Left kidney (tissue), 2 donors: ENCODE results near the gene OXCT1. TPM values are rescaled to one million over a fixed set of nuclear protein-coding genes. Genes with fewer than 3 reads are reported as not detected.
A peak's percentile ranks its signal among the peaks of the same experiment; 100 is the strongest.
"Not testable (repeated sequence)": the region's sequence is repeated elsewhere in the genome, so short reads cannot be mapped to it uniquely, and the experiment has no call there.

Experiments used
- DNase-seq: peaks from one replicate; pipeline ENCODE4 v3.0.0-alpha.2; 2013
- polyA plus RNA-seq: library from polyadenylated mRNA; unstranded; fragments of 120-200 nt; gene quantifications from one replicate; pipeline ENCODE4 v1.2.1, GENCODE V29; 2013; ENCODE audit not compliant: insufficient read length

The OXCT1 gene
- polyA plus RNA-seq, 1 donor: 65.2 TPM

- DNase-seq: no peak
These were observed 37.8 kb downstream of the OXCT1 start for GRCh38 chr5:41832430-41832829.

GRCh38 chr5:41831155-41831554 is 39.1 kb downstream of the OXCT1 start:
- no peak for DNase-seq

GRCh38 chr5:41827792-41828191 is 42.4 kb downstream of the OXCT1 start:
- DNase-seq: no peak

GRCh38 chr5:41822036-41822435 is 48.2 kb downstream of the OXCT1 start:
- no peak for DNase-seq

- DNase-seq: no peak
These were observed 49.2 kb downstream of the OXCT1 start for GRCh38 chr5:41821051-41821450.

- no peak for DNase-seq
These were observed 50.1 kb downstream of the OXCT1 start for GRCh38 chr5:41820150-41820549.

GRCh38 chr5:41817625-41818301 is 52.5 kb downstream of the OXCT1 start:
- no peak for DNase-seq

- DNase-seq: no peak
These were observed 54.5 kb downstream of the OXCT1 start for GRCh38 chr5:41815663-41816229.

GRCh38 chr5:41815261-41815660 is 55.0 kb downstream of the OXCT1 start:
- no peak for DNase-seq

GRCh38 chr5:41814306-41814705 is 55.9 kb downstream of the OXCT1 start:
- not testable (repeated sequence) for DNase-seq

GRCh38 chr5:41812156-41812555 is 58.1 kb downstream of the OXCT1 start:
- DNase-seq: no peak

GRCh38 chr5:41809128-41809527 is 61.1 kb downstream of the OXCT1 start:
- DNase-seq: no peak

GRCh38 chr5:41808294-41808693 is 61.9 kb downstream of the OXCT1 start:
- DNase-seq: no peak

- DNase-seq: no peak
These were observed 72.6 kb downstream of the OXCT1 start for GRCh38 chr5:41797662-41798061.

- no peak for DNase-seq
These were observed 74.2 kb downstream of the OXCT1 start for GRCh38 chr5:41796061-41796460.

- no peak for DNase-seq
These were observed 75.1 kb downstream of the OXCT1 start for GRCh38 chr5:41795125-41795524.

- DNase-seq: no peak
These were observed 75.8 kb downstream of the OXCT1 start for GRCh38 chr5:41794471-41794870.

GRCh38 chr5:41793141-41793770 is 77.0 kb downstream of the OXCT1 start:
- peak; percentile 55 for DNase-seq

GRCh38 chr5:41790038-41790776 is 80.0 kb downstream of the OXCT1 start:
- DNase-seq: no peak

GRCh38 chr5:41789434-41789833 is 80.8 kb downstream of the OXCT1 start:
- DNase-seq: no peak

GRCh38 chr5:41788941-41789368 is 81.3 kb downstream of the OXCT1 start:
- no peak for DNase-seq

GRCh38 chr5:41787265-41787664 is 83.0 kb downstream of the OXCT1 start:
- no peak for DNase-seq

- no peak for DNase-seq
These were observed 85.2 kb downstream of the OXCT1 start for GRCh38 chr5:41785061-41785460.
